Gastroesophageal sphincter (tissue), 3 donors: ENCODE data around the gene SUGCT.

Experiments used
- EP300 ChIP-seq: sonication (generic); formaldehyde crosslinking; IDR thresholded peaks from one replicate; pipeline ENCODE4 v1.6.1; 2017; ENCODE audit warnings: antibody characterized with exemption, mild to moderate bottlenecking
- POLR2A ChIP-seq, 2 donors: fragments of 450-650 bp; IDR thresholded peaks; one replicate each; pipeline ENCODE4 v1.6.1; 2017; ENCODE audit warnings: antibody characterized with exemption in 2 of 2, mild to moderate bottlenecking in 2 of 2, moderate library complexity in 1 of 2
- POLR2AphosphoS5 ChIP-seq: sonication (generic); formaldehyde crosslinking; IDR thresholded peaks from one replicate; pipeline ENCODE4 v1.6.1; 2017; ENCODE audit warnings: antibody characterized with exemption
- TF ChIP-seq, protein P1 (sequence below), 4 experiments: fragments of 200-600 bp in 2 of 4; fragments of 450-650 bp in 2 of 4; sonication (generic) in 1 of 4; IDR thresholded peaks; one replicate each; pipeline ENCODE4 v1.5.1; 2017 to 2019; ENCODE audit warnings: antibody characterized with exemption in 4 of 4, mild to moderate bottlenecking in 2 of 4, moderate library complexity in 2 of 4

- TF ChIP-seq, protein P1, sequence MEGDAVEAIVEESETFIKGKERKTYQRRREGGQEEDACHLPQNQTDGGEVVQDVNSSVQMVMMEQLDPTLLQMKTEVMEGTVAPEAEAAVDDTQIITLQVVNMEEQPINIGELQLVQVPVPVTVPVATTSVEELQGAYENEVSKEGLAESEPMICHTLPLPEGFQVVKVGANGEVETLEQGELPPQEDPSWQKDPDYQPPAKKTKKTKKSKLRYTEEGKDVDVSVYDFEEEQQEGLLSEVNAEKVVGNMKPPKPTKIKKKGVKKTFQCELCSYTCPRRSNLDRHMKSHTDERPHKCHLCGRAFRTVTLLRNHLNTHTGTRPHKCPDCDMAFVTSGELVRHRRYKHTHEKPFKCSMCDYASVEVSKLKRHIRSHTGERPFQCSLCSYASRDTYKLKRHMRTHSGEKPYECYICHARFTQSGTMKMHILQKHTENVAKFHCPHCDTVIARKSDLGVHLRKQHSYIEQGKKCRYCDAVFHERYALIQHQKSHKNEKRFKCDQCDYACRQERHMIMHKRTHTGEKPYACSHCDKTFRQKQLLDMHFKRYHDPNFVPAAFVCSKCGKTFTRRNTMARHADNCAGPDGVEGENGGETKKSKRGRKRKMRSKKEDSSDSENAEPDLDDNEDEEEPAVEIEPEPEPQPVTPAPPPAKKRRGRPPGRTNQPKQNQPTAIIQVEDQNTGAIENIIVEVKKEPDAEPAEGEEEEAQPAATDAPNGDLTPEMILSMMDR (IDR thresholded peaks at IDR 0.05) = no peak
- TF ChIP-seq EP300 (no peak), POLR2AphosphoS5 (no peak), POLR2A (IDR thresholded peaks at IDR 0.05) (no peak)
Measured at GRCh38 chr7:40749877-40750276, 615.1 kb downstream of the SUGCT start.
